Measurements from ENCODE around the gene AK5.
A peak's percentile ranks its signal among the peaks of the same experiment; 100 is the strongest.

AK5 gene

GRCh38 chr1:77540501-77541161 is 258.8 kb downstream of the AK5 start:
- DNase-seq (ENCODE audit: low read depth, low spot score): no peak
- H3K4me3 ChIP-seq (ENCODE audit: low read depth, low read length): no peak overlapping the region
- POLR2A ChIA-PET: no interaction called here
- no peak for TF ChIP-seq CTCF (IDR thresholded peaks at IDR 0.05; ENCODE audit: insufficient read depth, low read length, missing control alignments)
- CTCF ChIA-PET: no interaction called here

- ChIA-PET CTCF (no interaction called here), POLR2A (no interaction called here)
- DNase-seq (ENCODE audit: low read depth, low spot score): no peak
- TF ChIP-seq CTCF (IDR thresholded peaks at IDR 0.05; ENCODE audit: insufficient read depth, low read length, missing control alignments): no peak
- H3K4me3 ChIP-seq (ENCODE audit: low read depth, low read length): no peak overlapping the region
Observed at GRCh38 chr1:77541162-77541545, 259.3 kb downstream of the AK5 start.

GRCh38 chr1:77542813-77543420 is 261.1 kb downstream of the AK5 start:
- ChIA-PET CTCF (interaction anchor here (4.4 kb wide), 1 partner anchor 10 kb away, joined by 23 read pairs; no protein-coding TSS in a partner anchor), POLR2A (no interaction called here)
- no peak for TF ChIP-seq CTCF (IDR thresholded peaks at IDR 0.05; ENCODE audit: insufficient read depth, low read length, missing control alignments)
- no peak overlapping the region for H3K4me3 ChIP-seq (ENCODE audit: low read depth, low read length)
- no peak for DNase-seq (ENCODE audit: low read depth, low spot score)

- ChIA-PET POLR2A (no interaction called here), CTCF (interaction anchor here (0.9 to 4.4 kb wide), 4 partner anchors 8 to 140 kb away, joined by 3 to 23 read pairs (median 5); no protein-coding TSS in a partner anchor)
- no peak for TF ChIP-seq CTCF (IDR thresholded peaks at IDR 0.05; ENCODE audit: insufficient read depth, low read length, missing control alignments)
- no peak for DNase-seq (ENCODE audit: low read depth, low spot score)
- H3K4me3 ChIP-seq (ENCODE audit: low read depth, low read length): no peak overlapping the region
Observed at GRCh38 chr1:77543822-77544448, 262.1 kb downstream of the AK5 start.

- no peak for TF ChIP-seq CTCF (IDR thresholded peaks at IDR 0.05; ENCODE audit: insufficient read depth, low read length, missing control alignments)
- CTCF ChIA-PET: interaction anchor here (0.8 to 4.4 kb wide), 6 partner anchors 9 to 139 kb away, joined by 3 to 23 read pairs (median 4); no protein-coding TSS in a partner anchor
- POLR2A ChIA-PET: interaction anchor here (0.8 kb wide), 1 partner anchor 8 kb away, joined by 5 read pairs; no protein-coding TSS in a partner anchor
- H3K4me3 ChIP-seq (ENCODE audit: low read depth, low read length): no peak overlapping the region
- no peak for DNase-seq (ENCODE audit: low read depth, low spot score)
Observed at GRCh38 chr1:77544845-77545244, 263.0 kb downstream of the AK5 start.

- no peak for TF ChIP-seq CTCF (IDR thresholded peaks at IDR 0.05; ENCODE audit: insufficient read depth, low read length, missing control alignments)
- H3K4me3 ChIP-seq (ENCODE audit: low read depth, low read length): no peak overlapping the region
- peak; percentile 90 for DNase-seq (ENCODE audit: low read depth, low spot score)
- ChIA-PET CTCF (interaction anchor here (4.4 kb wide), 1 partner anchor 13 kb away, joined by 23 read pairs; no protein-coding TSS in a partner anchor), POLR2A (no interaction called here)
Observed at GRCh38 chr1:77545970-77546369, 264.2 kb downstream of the AK5 start.
